Activated T-cell treated with anti-CD3 and anti-CD28 coated beads, Interleukin-2, amount 50 U/mL, for 72 hours (primary cell): ENCODE data around the gene KRTAP12-4. TPM values are rescaled to one million over a fixed set of nuclear protein-coding genes. Genes with fewer than 3 reads are reported as not detected.
"Not testable (repeated sequence)": the region's sequence is repeated elsewhere in the genome, so short reads cannot be mapped to it uniquely, and the experiment has no call there.

Experiments used
- ATAC-seq, 2 donors: fragments of 150-1000 bp; cut with Tn5 transposase; replicated peaks in 1 of 2; 2 replicates each; pipeline ENCODE4 v1.10.0; 2021; ENCODE audit warnings: moderate library complexity in 2 of 2, mild to moderate bottlenecking in 1 of 2
- DNase-seq, 2 donors: peaks; one replicate each; pipeline ENCODE4 v3.0.0; 2021 to 2022; ENCODE audit warnings: mixed read lengths in 1 of 2
- H3K27ac Mint-ChIP-seq: one replicate; pipeline ENCODE4 v1.8.0; 2022; ENCODE audit warnings: mild to moderate bottlenecking, moderate library complexity, mixed read lengths
- H3K27me3 Mint-ChIP-seq: one replicate; pipeline ENCODE4 v1.8.0; 2022; ENCODE audit warnings: low read depth, mixed read lengths
- H3K36me3 Mint-ChIP-seq, 2 donors: one replicate each; pipeline ENCODE4 v1.8.0; 2022; ENCODE audit warnings: mixed read lengths in 2 of 2, mild to moderate bottlenecking in 1 of 2; ENCODE audit not compliant: insufficient read depth in 2 of 2
- H3K4me1 Mint-ChIP-seq: one replicate; pipeline ENCODE4 v1.8.0; 2022; ENCODE audit warnings: low read depth, mixed read lengths
- H3K4me3 Mint-ChIP-seq, 2 donors: one replicate each; pipeline ENCODE4 v1.8.0; 2022; ENCODE audit warnings: mild to moderate bottlenecking in 2 of 2, mixed read lengths in 2 of 2, moderate library complexity in 2 of 2
- H3K9me3 Mint-ChIP-seq, 2 donors: one replicate each; pipeline ENCODE4 v1.8.0; 2022; ENCODE audit warnings: mixed read lengths in 2 of 2
- total RNA-seq, 2 donors: library from RNA; stranded (reverse); gene quantifications; one replicate each; pipeline ENCODE4 v1.2.3, GENCODE V29; 2022

The KRTAP12-4 gene
- total RNA-seq, 2 donors from 2014 or later = not detected

DNA sequence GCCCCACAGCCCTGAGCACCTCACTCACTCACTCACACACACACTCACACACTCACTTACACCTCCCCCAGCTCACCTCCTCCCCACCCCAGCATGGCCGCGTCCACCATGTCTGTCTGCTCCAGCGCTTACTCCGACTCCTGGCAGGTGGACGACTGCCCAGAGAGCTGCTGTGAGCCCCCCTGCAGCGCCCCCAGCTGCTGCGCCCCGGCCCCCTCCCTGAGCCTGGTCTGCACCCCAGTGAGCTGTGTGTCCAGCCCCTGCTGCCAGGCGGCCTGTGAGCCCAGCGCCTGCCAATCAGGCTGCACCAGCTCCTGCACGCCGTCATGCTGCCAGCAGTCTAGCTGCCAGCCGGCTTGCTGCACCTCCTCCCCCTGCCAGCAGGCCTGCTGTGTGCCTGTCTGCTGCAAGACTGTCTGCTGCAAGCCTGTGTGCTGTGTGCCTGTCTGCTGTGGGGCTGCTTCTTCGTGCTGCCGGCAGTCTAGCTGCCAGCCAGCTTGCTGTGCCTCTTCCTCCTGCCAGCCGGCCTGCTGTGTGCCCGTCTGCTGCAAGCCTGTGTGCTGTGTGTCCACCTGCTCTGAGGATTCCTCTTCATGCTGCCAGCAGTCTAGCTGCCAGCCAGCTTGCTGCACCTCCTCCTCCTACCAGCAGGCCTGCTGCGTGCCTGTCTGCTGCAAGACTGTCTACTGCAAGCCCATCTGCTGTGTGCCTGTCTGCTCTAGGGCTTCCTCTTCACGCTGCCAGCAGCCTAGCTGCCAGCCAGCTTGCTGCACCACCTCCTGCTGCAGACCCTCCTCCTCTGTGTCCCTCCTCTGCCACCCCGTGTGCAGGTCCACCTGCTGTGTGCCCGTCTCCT lies 7.9 kb downstream of the KRTAP12-4 start, which contains the start of gene KRTAP10-11:
Gene KRTAP10-11, plus strand, starts transcription at position 49 of the 856 bp plus-strand sequence. Its CDS starts 45 bp downstream, at position 94.
- not testable (repeated sequence) for H3K27me3 Mint-ChIP-seq, H3K4me3 Mint-ChIP-seq, H3K4me1 Mint-ChIP-seq, H3K27ac Mint-ChIP-seq, ATAC-seq, DNase-seq
- Mint-ChIP-seq H3K9me3 (peaks cover 13 to 15% of the 10 kb centered on the region in 2 donors), H3K36me3 (peaks cover 13% of the 10 kb centered on the region in 2 donors)

- H3K27ac Mint-ChIP-seq = peak overlapping the region; percentile 87
- H3K36me3 Mint-ChIP-seq = peaks cover 16 to 19% of the 10 kb centered on the region in 2 donors
- H3K4me1 Mint-ChIP-seq = no peaks in the 10 kb centered on the region
- peaks cover 19 to 21% of the 10 kb centered on the region in 2 donors for H3K9me3 Mint-ChIP-seq
- DNase-seq (no peak), ATAC-seq (no peak)
- no peaks in the 10 kb centered on the region for H3K27me3 Mint-ChIP-seq
- no peak overlapping the region for H3K4me3 Mint-ChIP-seq
These were observed 9.6 kb downstream of the KRTAP12-4 start for GRCh38 chr21:44644878-44645277.

GRCh38 chr21:44643741-44644310 lies 10.6 kb downstream of the KRTAP12-4 start:
- DNase-seq (no peak), ATAC-seq (no peak)
- Mint-ChIP-seq H3K4me3 (no peak overlapping the region), H3K27me3 (no peaks in the 10 kb centered on the region), H3K4me1 (no peaks in the 10 kb centered on the region), H3K36me3 (peaks cover 16 to 19% of the 10 kb centered on the region in 2 donors), H3K9me3 (peaks cover 19 to 21% of the 10 kb centered on the region in 2 donors), H3K27ac (peak overlapping the region; percentile 87)

DNA sequence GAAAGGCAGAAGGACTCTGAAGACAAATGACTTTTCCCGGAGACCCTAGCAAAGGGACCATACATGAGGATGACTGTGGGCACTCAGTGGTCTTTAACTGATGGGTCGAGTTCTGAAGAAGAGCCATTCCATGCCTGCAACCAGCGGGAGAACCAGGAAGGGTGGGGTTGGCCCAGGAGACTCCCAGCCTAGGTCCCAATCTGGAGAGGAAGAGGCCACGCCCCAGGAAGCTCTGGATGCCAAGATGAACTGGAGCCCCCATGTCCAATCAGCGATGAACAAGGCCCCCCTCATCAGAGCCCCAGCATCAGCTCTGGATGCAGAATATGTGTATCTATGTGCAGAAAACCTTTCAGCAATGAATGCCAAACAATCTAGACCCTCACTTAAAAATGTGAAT lies 13.7 kb downstream of the KRTAP12-4 start:
- Mint-ChIP-seq H3K4me1 (no peaks in the 10 kb centered on the region), H3K4me3 (no peak overlapping the region), H3K9me3 (peaks cover 17 to 21% of the 10 kb centered on the region in 2 donors), H3K27ac (no peak overlapping the region), H3K36me3 (peaks cover 13 to 16% of the 10 kb centered on the region in 2 donors), H3K27me3 (no peaks in the 10 kb centered on the region)
- DNase-seq = no peak
- ATAC-seq = no peak

GRCh38 chr21:44639331-44639655 lies 15.2 kb downstream of the KRTAP12-4 start:
- H3K36me3 Mint-ChIP-seq = peaks cover 8 to 10% of the 10 kb centered on the region in 2 donors
- no peak for DNase-seq
- H3K27ac Mint-ChIP-seq = no peak overlapping the region
- no peaks in the 10 kb centered on the region for H3K27me3 Mint-ChIP-seq
- no peaks in the 10 kb centered on the region for H3K4me1 Mint-ChIP-seq
- ATAC-seq = no peak
- no peak overlapping the region for H3K4me3 Mint-ChIP-seq
- peaks cover 16 to 20% of the 10 kb centered on the region in 2 donors for H3K9me3 Mint-ChIP-seq

DNA sequence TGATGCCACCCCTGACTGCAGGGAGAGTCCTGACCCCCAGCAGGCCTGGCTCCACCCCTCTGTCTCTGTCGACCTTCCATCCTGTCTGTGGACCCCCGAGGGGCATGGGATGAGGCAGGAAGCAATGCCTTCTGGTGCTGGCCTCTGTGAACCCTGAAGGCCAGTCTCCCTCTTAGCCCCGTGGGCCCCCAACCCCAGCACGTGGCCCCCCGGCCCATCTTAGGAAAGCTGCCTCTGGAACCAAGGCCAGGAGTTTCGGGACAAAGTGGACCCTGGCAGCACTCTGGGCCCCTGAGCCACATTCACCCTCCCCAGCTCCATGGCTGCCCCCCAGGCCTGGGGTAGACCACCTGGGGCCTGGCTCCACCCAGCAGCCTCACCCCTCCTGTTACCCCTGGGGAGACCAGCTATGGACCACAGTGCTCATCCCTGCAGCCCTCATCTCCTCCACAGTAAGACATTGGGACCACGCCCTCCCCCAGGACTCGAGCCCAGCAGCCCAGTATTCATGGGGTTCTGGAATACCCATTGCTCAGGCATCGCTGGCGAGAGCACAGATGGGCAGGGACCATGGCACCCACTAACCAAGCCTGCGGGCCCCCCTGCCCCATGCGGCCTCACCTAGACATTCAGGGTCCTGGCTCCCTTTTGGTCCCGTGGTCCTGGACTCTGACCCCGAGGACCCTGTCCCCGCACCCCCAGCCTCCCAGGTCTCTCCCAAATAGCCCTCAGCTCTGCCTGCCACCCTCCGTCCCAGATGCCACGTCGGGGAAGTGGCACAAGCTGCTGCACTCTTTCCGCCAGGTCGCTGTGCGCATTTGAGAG lies 15.7 kb downstream of the KRTAP12-4 start:
- H3K9me3 Mint-ChIP-seq = peaks cover 14 to 20% of the 10 kb centered on the region in 2 donors
- H3K4me1 Mint-ChIP-seq, ATAC-seq, H3K27me3 Mint-ChIP-seq, H3K4me3 Mint-ChIP-seq, H3K27ac Mint-ChIP-seq, H3K36me3 Mint-ChIP-seq, DNase-seq: not testable (repeated sequence)

DNA sequence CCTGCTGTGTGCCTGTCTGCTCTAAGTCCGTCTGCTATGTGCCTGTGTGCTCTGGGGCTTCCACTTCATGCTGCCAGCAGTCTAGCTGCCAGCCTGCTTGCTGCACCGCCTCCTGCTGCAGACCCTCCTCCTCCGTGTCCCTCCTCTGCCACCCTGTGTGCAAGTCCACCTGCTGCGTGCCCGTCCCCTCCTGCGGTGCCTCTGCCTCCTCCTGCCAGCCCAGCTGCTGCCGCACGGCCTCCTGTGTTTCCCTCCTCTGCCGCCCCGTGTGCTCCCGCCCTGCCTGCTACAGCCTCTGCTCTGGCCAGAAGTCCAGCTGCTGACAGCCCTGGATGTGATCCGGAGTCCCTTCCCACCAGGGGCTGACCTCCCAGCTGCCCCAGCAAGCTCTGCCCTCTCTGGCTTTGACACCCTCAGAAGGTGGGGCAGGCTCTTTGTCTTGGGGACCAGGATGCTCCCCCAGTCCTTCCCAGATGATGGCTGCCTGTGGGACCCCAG lies 16.6 kb downstream of the KRTAP12-4 start:
- not testable (repeated sequence) for H3K4me3 Mint-ChIP-seq, DNase-seq, H3K27me3 Mint-ChIP-seq, H3K4me1 Mint-ChIP-seq, H3K27ac Mint-ChIP-seq, ATAC-seq
- Mint-ChIP-seq H3K9me3 (peaks cover 11 to 17% of the 10 kb centered on the region in 2 donors), H3K36me3 (peaks cover 9 to 12% of the 10 kb centered on the region in 2 donors)

GRCh38 chr21:44637018-44637850 lies 17.2 kb downstream of the KRTAP12-4 start, which contains the start of gene KRTAP10-10:
Gene KRTAP10-10, plus strand, starts transcription at chr21:44637356. Its CDS starts 62 bp downstream, at chr21:44637418.
- no peak for ATAC-seq
- Mint-ChIP-seq H3K9me3 (peaks cover 11 to 16% of the 10 kb centered on the region in 2 donors), H3K4me3 (no peak within 1 kb of the TSS), H3K36me3 (peaks cover 9 to 10% of the 10 kb centered on the region in 2 donors), H3K27me3 (no peaks in the 10 kb centered on the region), H3K4me1 (no peaks in the 10 kb centered on the region), H3K27ac (no peak within 1 kb of the TSS)
- DNase-seq = no peak

DNA sequence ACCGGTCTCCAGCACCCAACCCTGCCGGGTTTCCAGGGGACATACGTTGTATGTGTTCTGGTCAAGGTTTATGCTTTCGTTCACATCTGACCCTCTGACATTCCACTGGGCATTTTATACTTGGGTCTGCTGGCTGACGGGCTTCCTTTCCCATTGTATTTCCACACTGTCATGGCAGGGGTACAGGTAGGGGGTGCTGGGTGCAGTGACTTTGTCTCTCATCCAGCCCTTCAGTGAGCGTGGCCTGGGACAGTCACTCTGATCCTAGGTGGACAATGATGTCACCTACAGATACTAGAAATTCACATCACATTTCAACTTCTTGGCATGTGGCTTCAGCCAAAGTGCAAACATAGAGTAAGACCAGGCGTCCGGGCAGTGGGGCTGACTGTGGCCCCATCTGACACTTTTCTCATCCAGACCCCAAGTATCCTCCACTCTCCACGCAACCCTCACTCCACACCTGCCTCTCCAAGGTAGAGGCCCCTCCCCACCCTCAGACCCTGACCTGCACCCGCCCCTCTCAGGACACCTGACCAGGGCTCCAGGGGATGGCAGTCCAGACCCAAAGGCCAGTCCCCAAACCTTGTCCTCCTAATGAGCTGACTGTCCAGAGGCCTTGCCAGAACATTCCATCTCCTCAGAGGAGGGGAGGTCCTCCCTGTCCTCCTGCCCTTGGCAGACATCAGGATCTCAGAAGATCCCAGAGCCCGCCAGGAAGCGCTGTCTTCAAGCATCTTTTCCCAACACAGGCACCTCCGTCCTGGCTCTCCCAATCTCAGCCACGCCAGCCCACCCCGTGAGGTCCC lies 18.0 kb downstream of the KRTAP12-4 start:
- Mint-ChIP-seq H3K27me3 (no peaks in the 10 kb centered on the region), H3K4me1 (no peaks in the 10 kb centered on the region), H3K4me3 (no peak overlapping the region), H3K9me3 (peaks cover 13 to 22% of the 10 kb centered on the region in 2 donors), H3K27ac (no peak overlapping the region), H3K36me3 (peaks cover 14 to 15% of the 10 kb centered on the region in 2 donors)
- DNase-seq = no peak
- no peak for ATAC-seq

DNA sequence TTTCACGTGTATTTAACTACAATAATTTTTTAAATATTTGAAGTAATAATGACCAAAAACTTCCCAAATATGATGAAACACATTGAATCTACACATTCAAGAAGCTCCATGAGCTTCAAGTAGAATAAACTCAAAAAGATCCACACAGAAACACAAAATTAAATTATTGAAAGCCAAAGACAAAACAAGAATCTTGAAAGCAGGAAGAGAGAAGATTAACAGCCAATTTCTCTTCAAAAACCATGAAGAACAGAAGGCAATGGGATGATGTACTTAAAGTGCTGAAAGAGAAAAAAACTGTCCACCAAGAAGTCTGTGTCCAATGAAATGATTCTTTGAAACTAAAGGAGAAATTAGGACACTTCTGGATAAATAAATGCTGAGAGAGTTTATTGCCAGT lies 22.4 kb downstream of the KRTAP12-4 start:
- no peak overlapping the region for H3K27ac Mint-ChIP-seq
- no peaks in the 10 kb centered on the region for H3K27me3 Mint-ChIP-seq
- no peak overlapping the region for H3K4me3 Mint-ChIP-seq
- H3K4me1 Mint-ChIP-seq = no peaks in the 10 kb centered on the region
- no peak for ATAC-seq
- H3K9me3 Mint-ChIP-seq = peaks cover 15 to 30% of the 10 kb centered on the region in 2 donors
- H3K36me3 Mint-ChIP-seq = peaks cover 23 to 24% of the 10 kb centered on the region in 2 donors
- no peak for DNase-seq

GRCh38 chr21:44630440-44630839 lies 24.0 kb downstream of the KRTAP12-4 start:
- H3K36me3 Mint-ChIP-seq = peaks cover 23 to 24% of the 10 kb centered on the region in 2 donors
- H3K27me3 Mint-ChIP-seq = no peaks in the 10 kb centered on the region
- no peaks in the 10 kb centered on the region for H3K4me1 Mint-ChIP-seq
- peak overlapping the region; percentile 49 for H3K27ac Mint-ChIP-seq
- peaks cover 15 to 30% of the 10 kb centered on the region in 2 donors for H3K9me3 Mint-ChIP-seq
- ATAC-seq = no peak
- H3K4me3 Mint-ChIP-seq = no peak overlapping the region
- DNase-seq = no peak
